ENCODE data around the gene SYT5. TPM values are rescaled to one million over a fixed set of nuclear protein-coding genes. Genes with fewer than 3 reads are reported as not detected.
A peak's percentile ranks its signal among the peaks of the same experiment; 100 is the strongest.

Gene SYT5
- total and polyA plus RNA-seq, 2 of the 13 experiments (the other 11 are each of a cell fraction or from before 2014, with no cell fraction given), result not detected

GRCh38 chr19:55209693-55210472 is 29.8 kb upstream of the SYT5 start (continued):
- TF ChIP-seq RARA (CRISPR knock-in tag; IDR thresholded peaks at IDR 0.05), result peak; percentile 86
- TF ChIP-seq EP300 (IDR thresholded peaks at IDR 0.05; ENCODE audit: low read depth in 2 of 2, low read length in 2 of 2), result peak in 1 of 2 experiments; percentile 16; a peak in 1 of 4 replicates
- peak; percentile 39; the same call in 1 of the 2 replicates for TF ChIP-seq EP300 (CRISPR knock-in tag; IDR thresholded peaks at IDR 0.05; ENCODE audit: borderline replicate concordance)
- TF ChIP-seq ZBTB20 (CRISPR knock-in tag; IDR thresholded peaks at IDR 0.05; ENCODE audit: borderline replicate concordance, low read depth), result peak; percentile 56; the same call in 1 of the 2 replicates
- peak; percentile 93; the same call in 1 of the 2 replicates for TF ChIP-seq SOX5 (CRISPR knock-in tag; IDR thresholded peaks at IDR 0.05; ENCODE audit: borderline replicate concordance)
- no peak for TF ChIP-seq ZNF253 (CRISPR knock-in tag; IDR thresholded peaks at IDR 0.05; ENCODE audit: borderline replicate concordance)
- peak; percentile 98 for TF ChIP-seq ZNF687 (CRISPR knock-in tag; IDR thresholded peaks at IDR 0.05)
- no peak for TF ChIP-seq HMG20B (CRISPR knock-in tag; conservative IDR thresholded peaks at IDR 0.05)
- peak; percentile 64; the same call in 1 of the 2 replicates for TF ChIP-seq PAXIP1 (CRISPR knock-in tag; conservative IDR thresholded peaks at IDR 0.05)
- TF ChIP-seq ZNF83 (CRISPR knock-in tag; IDR thresholded peaks at IDR 0.05; ENCODE audit: borderline replicate concordance), result peak; percentile 74; the same call in 1 of the 2 replicates
- no peak for TF ChIP-seq MBD4 (IDR thresholded peaks at IDR 0.05; ENCODE audit: borderline replicate concordance, low read length)
- TF ChIP-seq HMGXB4 (CRISPR knock-in tag; IDR thresholded peaks at IDR 0.05; ENCODE audit: borderline replicate concordance in 1 of 2, low read depth in 1 of 2), result 0 out of 4 replicates have a peak, but pooled peaks of 1 of the 2 experiments have one; percentile 18
- TF ChIP-seq ZNF768 (CRISPR knock-in tag; IDR thresholded peaks at IDR 0.05), result peak; percentile 21; the same call in 1 of the 2 replicates
- peak; percentile 80 for TF ChIP-seq ZNF18 (CRISPR knock-in tag; IDR thresholded peaks at IDR 0.05; ENCODE audit: insufficient replicate concordance)
- 0 out of 2 replicates have a peak, but pooled peaks have one; percentile 10 for TF ChIP-seq ZSCAN29 (CRISPR knock-in tag; conservative IDR thresholded peaks at IDR 0.05)
